Mesenchymal stem cell (in vitro differentiated cells and primary cell): Measurements from ENCODE around the gene RPS18.

Experiments
- DNase-seq: peaks from one replicate; pipeline ENCODE4 v3.0.0-alpha.2; 2013
- H2AFZ ChIP-seq: one replicate; pipeline ENCODE4 v1.6.1; 2013; ENCODE audit warnings: low read depth, mild to moderate bottlenecking, control low read depth, inconsistent platforms, low read length, moderate library complexity
- H2AK5ac ChIP-seq: 2 replicates; pipeline ENCODE4 v1.6.1; 2013; ENCODE audit warnings: low read length, moderate library complexity, mild to moderate bottlenecking, inconsistent platforms; ENCODE audit not compliant: severe bottlenecking
- H2BK120ac ChIP-seq: one replicate; pipeline ENCODE4 v1.6.1; 2013; ENCODE audit warnings: low read depth, mild to moderate bottlenecking, inconsistent platforms, low read length, moderate library complexity
- H2BK12ac ChIP-seq, 2 experiments: one replicate each; pipeline ENCODE4 v1.6.1; 2013; ENCODE audit warnings: inconsistent platforms in 2 of 2, low read length in 2 of 2, mild to moderate bottlenecking in 2 of 2, moderate library complexity in 2 of 2, control low read depth in 1 of 2
- H2BK15ac ChIP-seq: one replicate; pipeline ENCODE4 v1.6.1; 2013; ENCODE audit warnings: mild to moderate bottlenecking, low read depth, inconsistent platforms; ENCODE audit not compliant: poor library complexity, severe bottlenecking
- H2BK5ac ChIP-seq: 2 replicates; pipeline ENCODE4 v1.6.1; 2013; ENCODE audit warnings: low read depth, mild to moderate bottlenecking, low read length, control low read depth, inconsistent platforms; ENCODE audit not compliant: poor library complexity, severe bottlenecking
- H3K14ac ChIP-seq, 2 experiments: one replicate each; pipeline ENCODE4 v1.6.1; 2013; ENCODE audit warnings: inconsistent platforms in 2 of 2, low read length in 2 of 2, control low read depth in 1 of 2, mild to moderate bottlenecking in 1 of 2, moderate library complexity in 1 of 2
- H3K18ac ChIP-seq, 2 experiments: one replicate each; pipeline ENCODE4 v1.6.1; 2013; ENCODE audit warnings: inconsistent platforms in 2 of 2, low read length in 2 of 2, control low read depth in 1 of 2, low read depth in 1 of 2, mild to moderate bottlenecking in 1 of 2
- H3K23ac ChIP-seq, 2 experiments: one replicate each; pipeline ENCODE4 v1.6.1; 2013; ENCODE audit warnings: inconsistent platforms in 2 of 2, low read length in 2 of 2, mild to moderate bottlenecking in 2 of 2, moderate library complexity in 2 of 2, control low read depth in 1 of 2
- H3K27ac ChIP-seq: 2 replicates; pipeline ENCODE4 v1.5.1; 2013; ENCODE audit warnings: mild to moderate bottlenecking, moderate library complexity, low read length, control low read depth, inconsistent platforms; ENCODE audit not compliant: poor library complexity, severe bottlenecking
- H3K27me3 ChIP-seq, 2 experiments: 2 replicates each; pipeline versions ENCODE4 v1.6.1 to v1.7.0; 2013; ENCODE audit warnings: low read length in 2 of 2, mild to moderate bottlenecking in 2 of 2, moderate library complexity in 2 of 2, control low read depth in 1 of 2, inconsistent platforms in 1 of 2; ENCODE audit not compliant: control insufficient read depth in 1 of 2, insufficient read depth in 1 of 2
- H3K36me3 ChIP-seq, 2 experiments: 2 replicates each; pipeline versions ENCODE4 v1.6.1 to v1.7.0; 2013; ENCODE audit warnings: low read length in 2 of 2, control low read depth in 1 of 2, inconsistent platforms in 1 of 2, low read depth in 1 of 2, mild to moderate bottlenecking in 1 of 2; ENCODE audit not compliant: insufficient read depth in 2 of 2, control insufficient read depth in 1 of 2
- H3K4ac ChIP-seq, 2 experiments: one replicate each; pipeline ENCODE4 v1.6.1; 2013; ENCODE audit warnings: inconsistent platforms in 2 of 2, low read length in 2 of 2, mild to moderate bottlenecking in 2 of 2, moderate library complexity in 2 of 2, control low read depth in 1 of 2, low read depth in 1 of 2
- H3K4me1 ChIP-seq: 2 replicates; pipeline ENCODE4 v1.6.1; 2013; ENCODE audit warnings: low read depth, low read length, control low read depth; ENCODE audit not compliant: control insufficient read depth, insufficient read depth
- H3K4me2 ChIP-seq: 2 replicates; pipeline ENCODE4 v1.6.1; 2013; ENCODE audit warnings: low read length, mild to moderate bottlenecking, inconsistent platforms; ENCODE audit not compliant: poor library complexity, severe bottlenecking
- H3K4me3 ChIP-seq, 2 experiments: 2 replicates each; pipeline versions ENCODE4 v1.5.1 to v1.7.0; 2013; ENCODE audit warnings: low read length in 2 of 2, mild to moderate bottlenecking in 2 of 2, control low read depth in 1 of 2, low read depth in 1 of 2; ENCODE audit not compliant: insufficient read depth in 1 of 2
- H3K79me1 ChIP-seq: replicated peaks from 2 replicates; pipeline ENCODE4 v1.6.1; 2013; ENCODE audit warnings: mild to moderate bottlenecking, control low read depth, low read length, inconsistent platforms; ENCODE audit not compliant: poor library complexity, severe bottlenecking
- H3K9ac ChIP-seq: 2 replicates; pipeline ENCODE4 v1.7.0; 2013; ENCODE audit warnings: mild to moderate bottlenecking, low read length, moderate library complexity
- H3K9me3 ChIP-seq: 2 replicates; pipeline ENCODE4 v1.7.0; 2013; ENCODE audit warnings: mild to moderate bottlenecking, low read length; ENCODE audit not compliant: control insufficient read depth
- H4K8ac ChIP-seq: one replicate; pipeline ENCODE4 v1.6.1; 2013; ENCODE audit warnings: inconsistent platforms, mild to moderate bottlenecking, low read length, moderate library complexity
- H4K91ac ChIP-seq: one replicate; pipeline ENCODE4 v1.6.1; 2013; ENCODE audit warnings: mild to moderate bottlenecking, low read length, inconsistent platforms
- WGBS: methylation state at CpG from one replicate; pipeline ENCODE4 v1.1.7; 2013; ENCODE audit warnings: mixed read lengths; 5-methylcytosine and 5-hydroxymethylcytosine counted together

Gene RPS18

DNA sequence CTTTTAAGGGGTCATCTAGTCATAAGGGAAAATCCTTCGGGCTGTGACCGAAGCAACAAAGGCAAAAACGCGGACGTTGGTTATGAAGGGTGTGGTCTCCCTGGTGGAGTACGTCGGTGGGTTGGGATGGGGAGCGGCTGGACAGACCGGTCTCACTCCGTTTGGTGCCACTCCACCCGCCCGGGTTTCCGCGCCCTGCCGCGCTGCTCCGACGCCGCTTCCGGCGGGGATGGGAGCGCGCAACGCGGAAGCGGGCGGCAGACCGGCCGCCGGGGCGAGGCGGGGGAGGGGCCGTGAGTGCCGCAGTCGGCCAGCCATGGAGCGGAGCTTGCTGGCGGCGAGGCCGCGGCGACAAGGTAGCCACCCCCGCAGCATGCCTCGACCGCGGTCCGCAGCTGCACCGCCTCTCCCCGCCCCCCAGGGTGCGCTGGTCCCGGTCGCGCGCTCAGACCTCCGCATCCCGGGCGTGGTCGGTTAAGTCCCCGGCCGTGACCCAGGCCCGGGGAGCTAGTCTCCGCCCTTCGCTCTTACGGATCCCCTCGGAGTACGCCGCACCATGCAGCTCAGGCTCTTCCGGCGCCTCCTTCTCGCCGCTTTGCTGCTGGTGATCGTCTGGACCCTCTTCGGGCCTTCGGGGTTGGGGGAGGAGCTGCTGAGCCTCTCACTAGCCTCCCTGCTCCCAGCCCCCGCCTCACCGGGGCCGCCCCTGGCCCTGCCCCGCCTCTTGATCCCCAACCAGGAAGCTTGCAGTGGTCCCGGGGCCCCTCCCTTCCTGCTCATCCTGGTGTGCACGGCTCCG lies 5.2 kb downstream of the RPS18 start, which contains the start of gene B3GALT4:
Gene B3GALT4 (plus strand): TSS at position 260 of the 799 bp plus-strand sequence. CDS start 297 bp downstream, at position 557.
- peak within 1 kb of the TSS; percentile 99 for H3K9ac ChIP-seq
- peak within 1 kb of the TSS; percentile 29 to 82 for H3K4ac ChIP-seq
- no peaks in the 10 kb centered on the region for H3K9me3 ChIP-seq
- H3K27ac ChIP-seq = peak within 1 kb of the TSS; percentile 61
- no peak within 1 kb of the TSS for H2AFZ ChIP-seq
- peak within 1 kb of the TSS; percentile 80 to 94 for H3K18ac ChIP-seq
- H2BK5ac ChIP-seq = peak within 1 kb of the TSS; percentile 8
- H2AK5ac ChIP-seq = no peak within 1 kb of the TSS
- H2BK12ac ChIP-seq = no peak within 1 kb of the TSS
- H3K36me3 ChIP-seq = peaks cover 66 to 86% of the 10 kb centered on the region in 2 experiments
- H3K4me1 ChIP-seq = peaks cover 40% of the 10 kb centered on the region
- H3K4me2 ChIP-seq = peak within 1 kb of the TSS; percentile 62
- H3K14ac ChIP-seq = no peak within 1 kb of the TSS
- H2BK15ac ChIP-seq = peak within 1 kb of the TSS; percentile 71
- H2BK120ac ChIP-seq = peak within 1 kb of the TSS; percentile 50
- no peaks in the 10 kb centered on the region for H3K27me3 ChIP-seq
- peaks cover 7% of the 10 kb centered on the region for H3K79me1 ChIP-seq
- 1% methylated on average over 73 of the region's 80 CpGs for WGBS
- peak; percentile 77 for DNase-seq
- H4K91ac ChIP-seq = peak within 1 kb of the TSS; percentile 95
- H4K8ac ChIP-seq = peak within 1 kb of the TSS; percentile 71
- peak within 1 kb of the TSS in 1 of 2 experiments; percentile 1 for H3K23ac ChIP-seq
- H3K4me3 ChIP-seq = peak within 1 kb of the TSS; percentile 64 to 79

DNA sequence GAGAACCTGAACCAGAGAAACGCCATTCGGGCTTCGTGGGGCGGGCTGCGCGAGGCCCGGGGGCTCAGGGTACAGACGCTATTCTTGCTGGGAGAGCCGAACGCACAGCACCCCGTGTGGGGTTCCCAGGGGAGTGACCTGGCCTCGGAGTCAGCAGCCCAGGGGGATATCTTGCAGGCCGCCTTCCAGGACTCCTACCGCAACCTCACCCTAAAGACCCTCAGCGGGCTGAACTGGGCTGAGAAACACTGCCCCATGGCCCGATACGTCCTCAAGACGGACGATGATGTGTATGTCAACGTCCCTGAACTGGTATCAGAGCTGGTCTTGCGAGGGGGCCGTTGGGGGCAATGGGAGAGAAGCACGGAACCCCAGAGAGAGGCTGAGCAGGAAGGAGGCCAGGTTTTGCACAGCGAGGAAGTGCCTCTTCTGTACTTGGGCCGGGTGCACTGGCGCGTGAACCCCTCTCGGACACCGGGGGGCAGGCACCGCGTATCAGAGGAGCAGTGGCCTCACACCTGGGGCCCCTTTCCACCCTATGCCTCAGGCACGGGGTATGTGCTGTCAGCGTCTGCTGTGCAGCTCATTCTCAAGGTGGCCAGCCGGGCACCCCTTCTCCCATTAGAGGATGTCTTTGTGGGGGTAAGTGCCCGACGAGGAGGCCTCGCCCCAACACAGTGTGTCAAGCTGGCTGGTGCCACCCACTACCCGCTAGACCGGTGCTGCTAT lies 6.0 kb downstream of the RPS18 start:
- Histone ChIP-seq H3K36me3 (peaks cover 73 to 89% of the 10 kb centered on the region in 2 experiments), H3K9ac (peak overlapping the region; percentile 99), H3K23ac (peak overlapping the region in 1 of 2 experiments; percentile 1), H3K18ac (peak overlapping the region; percentile 80 to 94), H4K91ac (peak overlapping the region; percentile 95), H2BK120ac (no peak overlapping the region), H3K4me3 (peak overlapping the region; percentile 64 to 79), H3K4me2 (peak overlapping the region; percentile 62), H2AFZ (no peak overlapping the region), H3K4me1 (peaks cover 40% of the 10 kb centered on the region), H2BK12ac (peak overlapping the region in 1 of 2 experiments; percentile 5), H2BK5ac (no peak overlapping the region), H2AK5ac (no peak overlapping the region), H3K27ac (peak overlapping the region; percentile 55), H3K79me1 (peaks cover 14% of the 10 kb centered on the region), H2BK15ac (peak overlapping the region; percentile 71), H3K27me3 (no peaks in the 10 kb centered on the region), H4K8ac (peak overlapping the region; percentile 71), H3K4ac (peak overlapping the region; percentile 29 to 49), H3K14ac (no peak overlapping the region), H3K9me3 (no peaks in the 10 kb centered on the region)
- DNase-seq = no peak
- 56% methylated on average over 39 of the region's 39 CpGs for WGBS

DNA sequence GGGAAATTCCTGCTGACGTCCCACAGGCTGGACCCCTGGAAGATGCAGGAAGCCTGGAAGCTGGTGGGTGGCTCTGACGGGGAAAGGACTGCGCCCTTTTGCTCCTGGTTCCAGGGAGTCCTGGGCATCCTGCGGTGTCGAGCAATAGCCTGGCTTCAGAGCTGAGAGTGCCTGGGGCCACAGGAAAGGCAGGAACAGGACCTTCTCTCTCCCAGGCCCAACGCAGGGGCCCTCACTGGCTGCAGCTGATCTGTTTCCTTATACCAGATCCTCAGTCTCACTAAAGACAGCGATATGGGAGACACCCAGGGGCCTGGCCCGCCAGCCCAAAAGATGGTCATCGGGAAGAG lies 6.5 kb downstream of the RPS18 start:
- Histone ChIP-seq H3K4me2 (no peak overlapping the region), H4K91ac (peak overlapping the region; percentile 95), H3K4me3 (peak overlapping the region in 1 of 2 experiments; percentile 79), H3K4me1 (peaks cover 40% of the 10 kb centered on the region), H2BK12ac (peak overlapping the region in 1 of 2 experiments; percentile 5), H3K4ac (no peak overlapping the region), H4K8ac (no peak overlapping the region), H2AFZ (no peak overlapping the region), H3K14ac (no peak overlapping the region), H2BK15ac (no peak overlapping the region), H3K18ac (no peak overlapping the region), H2BK5ac (no peak overlapping the region), H3K36me3 (peaks cover 77 to 87% of the 10 kb centered on the region in 2 experiments), H3K9me3 (no peaks in the 10 kb centered on the region), H3K79me1 (peaks cover 17% of the 10 kb centered on the region), H2BK120ac (no peak overlapping the region), H3K9ac (peak overlapping the region; percentile 99), H2AK5ac (peak overlapping the region; percentile 11), H3K27ac (no peak overlapping the region), H3K23ac (no peak overlapping the region), H3K27me3 (no peaks in the 10 kb centered on the region)
- no peak for DNase-seq
- 90% methylated on average over 6 of the region's 9 CpGs for WGBS

DNA sequence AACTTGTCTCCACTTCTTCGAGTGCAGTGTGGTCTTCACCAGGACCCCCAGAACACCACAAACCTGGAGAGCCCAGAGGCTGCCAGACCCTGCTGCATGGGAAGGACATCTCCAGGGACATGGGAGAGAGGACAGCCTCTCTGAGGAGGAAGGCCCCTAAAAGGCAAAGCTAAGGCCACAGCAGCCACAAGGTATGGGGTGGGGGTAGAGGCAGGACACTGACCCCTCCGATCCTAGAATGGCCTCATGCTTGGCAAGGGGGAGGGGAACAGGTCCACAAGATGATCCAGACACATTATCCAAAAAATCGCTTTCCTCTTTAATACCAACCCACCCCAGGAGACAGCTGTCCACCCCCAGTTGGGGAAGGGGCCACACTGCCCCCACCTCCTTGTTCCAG lies 6.9 kb downstream of the RPS18 start:
- H2AK5ac ChIP-seq = no peak overlapping the region
- H3K4me3 ChIP-seq = no peak overlapping the region
- no peak overlapping the region for H2BK5ac ChIP-seq
- no peak overlapping the region for H3K18ac ChIP-seq
- peaks cover 80 to 87% of the 10 kb centered on the region in 2 experiments for H3K36me3 ChIP-seq
- H3K27me3 ChIP-seq = no peaks in the 10 kb centered on the region
- H3K27ac ChIP-seq = no peak overlapping the region
- H4K91ac ChIP-seq = no peak overlapping the region
- H3K9me3 ChIP-seq = no peaks in the 10 kb centered on the region
- H2BK15ac ChIP-seq = no peak overlapping the region
- no peak overlapping the region for H4K8ac ChIP-seq
- peaks cover 17% of the 10 kb centered on the region for H3K79me1 ChIP-seq
- no peak overlapping the region for H3K23ac ChIP-seq
- H3K9ac ChIP-seq = no peak overlapping the region
- 98% methylated on average over 2 of the region's 3 CpGs for WGBS
- H3K4me2 ChIP-seq = no peak overlapping the region
- H3K14ac ChIP-seq = no peak overlapping the region
- H2BK120ac ChIP-seq = no peak overlapping the region
- H3K4ac ChIP-seq = no peak overlapping the region
- H2AFZ ChIP-seq = no peak overlapping the region
- no peak overlapping the region for H2BK12ac ChIP-seq
- peaks cover 40% of the 10 kb centered on the region for H3K4me1 ChIP-seq
- no peak for DNase-seq
